TTC549 (cell line): Measurements from ENCODE around the gene FGFR3.
"Not testable (repeated sequence)": the region's sequence is repeated elsewhere in the genome, so short reads cannot be mapped to it uniquely, and the experiment has no call there.

Experiments
- FAIRE-seq: peaks from 2 replicates; lab custom pipeline; 2012; peaks lifted over from hg19 to GRCh38; lab: Jason Lieb, UNC

Gene FGFR3

GRCh38 chr4:1819284-1819683 is 26.2 kb downstream of the FGFR3 start:
- FAIRE-seq: no peak

GRCh38 chr4:1819816-1820215 is 26.7 kb downstream of the FGFR3 start:
- no peak for FAIRE-seq

GRCh38 chr4:1821679-1822567 is 28.8 kb downstream of the FGFR3 start:
- no peak for FAIRE-seq

- FAIRE-seq: no peak
Measured at GRCh38 chr4:1822568-1823544, 29.8 kb downstream of the FGFR3 start.

- FAIRE-seq: no peak
Measured at GRCh38 chr4:1823545-1823932, 30.4 kb downstream of the FGFR3 start.

- no peak for FAIRE-seq
Measured at GRCh38 chr4:1824746-1825145, 31.7 kb downstream of the FGFR3 start.

GRCh38 chr4:1825326-1825725 is 32.2 kb downstream of the FGFR3 start:
- FAIRE-seq: no peak

GRCh38 chr4:1826531-1827350 is 33.6 kb downstream of the FGFR3 start:
- FAIRE-seq: no peak

GRCh38 chr4:1830234-1830633 is 37.1 kb downstream of the FGFR3 start:
- FAIRE-seq: no peak

- FAIRE-seq: no peak
Measured at GRCh38 chr4:1830642-1831228, 37.6 kb downstream of the FGFR3 start.

GRCh38 chr4:1831331-1831730 is 38.2 kb downstream of the FGFR3 start:
- no peak for FAIRE-seq

GRCh38 chr4:1832690-1833089 is 39.6 kb downstream of the FGFR3 start:
- FAIRE-seq: no peak

- FAIRE-seq: no peak
Measured at GRCh38 chr4:1833307-1834046, 40.4 kb downstream of the FGFR3 start.

- no peak for FAIRE-seq
Measured at GRCh38 chr4:1834047-1834775, 41.1 kb downstream of the FGFR3 start.

GRCh38 chr4:1835836-1836235 is 42.7 kb downstream of the FGFR3 start:
- not testable (repeated sequence) for FAIRE-seq

- FAIRE-seq: no peak
Measured at GRCh38 chr4:1836650-1837049, 43.6 kb downstream of the FGFR3 start.

- FAIRE-seq: no peak
Measured at GRCh38 chr4:1837069-1837468, 44.0 kb downstream of the FGFR3 start.

GRCh38 chr4:1839282-1839681 is 46.2 kb downstream of the FGFR3 start:
- FAIRE-seq: no peak

GRCh38 chr4:1841201-1841886 is 48.3 kb downstream of the FGFR3 start:
- no peak for FAIRE-seq

- no peak for FAIRE-seq
Measured at GRCh38 chr4:1841887-1842210, 48.8 kb downstream of the FGFR3 start.
